HG02588 (cell line): ENCODE results near the gene NEDD4.
A peak's percentile ranks its signal among the peaks of the same experiment; 100 is the strongest.
"Not testable (repeated sequence)": the region's sequence is repeated elsewhere in the genome, so short reads cannot be mapped to it uniquely, and the experiment has no call there.

Experiments used
- ATAC-seq: cut with Tn5 transposase; IDR thresholded peaks from one replicate; pipeline ENCODE4 v1.9.1; 2021; ENCODE audit warnings: mild to moderate bottlenecking, moderate library complexity; ENCODE audit not compliant: unreplicated experiment

Gene NEDD4

DNA sequence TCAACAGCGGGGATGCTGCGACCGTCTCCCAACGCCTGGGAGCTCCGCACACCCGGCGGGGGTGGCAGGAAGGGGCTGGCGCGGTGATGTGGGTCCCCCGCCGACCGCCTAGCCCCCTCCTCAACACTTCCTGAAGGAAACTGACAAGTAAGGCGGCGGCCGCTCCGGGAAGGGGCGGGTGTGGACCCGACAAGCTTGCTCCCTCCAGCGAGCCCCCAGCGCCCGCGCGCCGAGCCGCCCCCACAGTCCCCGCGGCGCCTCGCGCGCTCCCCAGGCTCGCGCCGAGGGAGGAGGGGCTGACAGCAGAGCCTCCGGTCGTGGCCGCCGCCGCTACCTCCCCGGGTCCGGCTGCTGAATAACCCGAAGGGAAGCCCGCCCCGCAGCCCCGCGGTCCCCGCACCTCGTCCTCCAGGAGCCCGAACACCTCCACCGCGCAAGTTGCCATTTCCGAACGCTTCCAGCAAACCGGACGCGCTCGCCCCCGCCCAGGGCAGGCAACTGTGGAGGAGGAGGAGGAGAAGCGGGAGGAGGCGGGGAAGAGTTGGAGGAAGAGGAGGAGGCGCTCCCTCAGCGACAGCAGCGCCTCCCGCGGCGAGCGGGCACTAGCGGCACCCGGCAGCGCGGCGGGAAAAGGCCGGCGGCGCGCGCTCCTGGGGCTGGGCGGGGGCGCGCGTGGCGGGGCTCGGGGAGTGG lies at the start of gene NEDD4:
Gene NEDD4, minus strand, starts transcription at position 502 of the 693 bp plus-strand sequence. Its CDS starts 57 bp downstream, at position 445.
- ATAC-seq, result peak; percentile 91

DNA sequence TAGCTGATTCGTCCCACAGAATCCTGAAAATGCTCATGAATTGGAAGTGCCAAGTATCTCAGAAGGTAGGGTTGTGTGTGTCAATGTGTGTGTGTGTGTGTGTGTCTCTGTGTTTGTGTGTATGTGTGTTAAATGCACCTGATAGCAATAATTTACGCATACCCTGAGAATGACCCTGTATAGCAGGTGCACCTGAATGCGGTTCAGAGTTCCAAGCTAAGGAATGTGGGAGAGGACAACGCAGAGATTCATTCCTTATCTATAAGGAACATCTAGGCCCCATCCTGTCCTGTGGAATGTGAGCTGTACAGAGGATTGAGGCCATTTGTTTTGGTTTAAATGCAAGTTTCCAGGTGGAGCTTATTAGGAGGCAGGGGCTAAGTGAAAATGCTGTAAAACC lies 49.1 kb upstream of the NEDD4 start:
- ATAC-seq, result no peak

DNA sequence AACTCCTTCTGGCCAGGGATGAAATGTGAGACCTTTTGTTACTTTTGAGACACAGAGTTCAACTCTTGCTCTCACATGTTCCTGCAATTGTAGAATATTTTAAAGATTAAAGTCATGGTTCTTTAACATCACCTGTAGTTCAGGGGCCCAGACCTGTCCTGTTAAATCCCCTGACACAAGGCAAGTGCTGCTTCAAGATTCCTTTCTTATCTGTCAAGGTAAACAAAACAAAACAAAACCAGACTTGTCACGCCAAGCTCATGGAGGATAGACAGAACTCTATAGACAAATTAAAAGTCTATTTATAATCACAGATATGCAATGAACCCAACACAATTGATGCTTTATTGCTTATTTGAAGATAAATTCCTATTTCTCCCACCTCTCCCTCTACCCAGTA lies 48.6 kb upstream of the NEDD4 start:
- ATAC-seq, result no peak

DNA sequence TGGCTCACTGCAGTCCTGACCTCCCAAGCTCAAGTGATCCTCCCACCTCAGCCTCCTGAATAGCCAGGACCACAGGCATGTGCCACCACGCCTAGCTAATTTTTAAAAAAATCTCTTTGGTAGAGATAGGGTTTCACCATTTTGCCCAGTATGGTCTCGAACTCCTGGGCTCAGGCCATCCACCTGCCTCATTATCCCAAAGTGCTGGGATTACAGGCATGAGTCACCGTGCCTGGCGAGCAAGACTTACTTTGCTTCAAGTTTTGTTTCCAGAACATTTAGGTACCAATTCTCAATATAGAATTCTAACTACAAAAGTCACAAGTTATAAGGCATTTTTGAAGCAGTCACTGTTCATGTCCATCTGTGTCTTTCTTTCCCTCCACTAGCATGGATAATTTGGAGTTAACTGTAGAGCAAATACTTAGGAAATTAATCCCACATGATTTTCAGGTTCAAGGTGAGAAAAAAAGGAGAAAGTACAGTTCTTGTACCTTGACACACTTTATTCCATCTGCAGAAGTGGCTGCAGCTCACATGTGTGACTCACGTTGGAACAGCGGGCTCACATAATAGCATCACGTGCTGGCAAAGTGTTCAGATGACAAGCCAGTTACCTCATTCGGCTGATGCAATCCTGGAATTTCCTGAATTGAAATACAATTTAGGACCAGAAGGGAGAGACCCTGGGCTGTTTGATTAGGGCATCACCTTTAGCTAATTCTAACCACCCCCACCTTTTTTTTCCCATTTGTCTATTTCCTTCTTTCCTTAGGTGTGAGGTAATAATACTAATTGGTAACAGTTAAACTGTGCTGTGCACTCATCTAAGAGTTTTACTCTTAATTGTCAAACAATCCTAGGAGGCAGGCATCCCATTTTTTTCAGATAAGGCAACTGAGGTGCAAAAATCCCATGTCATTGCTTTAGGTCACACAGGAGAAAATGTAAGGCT lies 46.9 kb upstream of the NEDD4 start:
- ATAC-seq, result no peak

DNA sequence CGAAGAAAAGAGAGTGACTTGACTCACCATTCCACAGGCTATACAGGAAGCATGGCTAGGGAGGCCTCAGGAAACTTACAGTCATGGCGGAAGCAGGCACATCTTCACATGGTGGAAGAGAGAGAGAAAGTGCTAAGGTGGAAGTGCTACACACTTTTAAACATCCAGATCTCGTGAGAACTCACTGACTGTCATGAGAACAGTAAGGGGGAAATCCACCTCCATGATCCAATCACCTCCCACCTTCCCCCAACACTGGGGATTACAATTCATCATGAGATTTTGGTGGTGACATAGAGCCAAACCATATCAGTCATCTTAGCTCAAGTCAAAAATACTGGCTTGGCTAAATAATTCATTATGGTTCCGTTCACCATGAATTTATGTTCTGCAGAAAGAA lies 45.3 kb upstream of the NEDD4 start:
- no peak for ATAC-seq

DNA sequence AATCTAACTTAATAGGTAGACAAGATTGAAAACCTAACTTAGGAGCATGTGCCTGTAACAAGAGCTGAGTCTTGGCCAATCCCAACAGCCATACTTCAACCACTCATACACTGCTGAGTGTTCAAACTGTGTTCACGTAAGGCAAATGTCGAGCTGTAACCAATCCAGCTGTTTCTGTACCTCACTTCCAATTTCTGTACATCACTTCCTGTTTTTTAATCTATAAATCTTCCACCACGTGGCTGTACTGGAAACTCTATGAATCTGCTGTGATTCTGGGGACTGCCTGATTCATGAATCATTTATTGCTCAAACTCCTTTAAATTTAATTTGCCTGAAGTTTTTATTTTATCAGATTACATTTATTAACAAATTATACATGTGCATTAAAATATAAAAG lies 44.6 kb upstream of the NEDD4 start:
- no peak for ATAC-seq

DNA sequence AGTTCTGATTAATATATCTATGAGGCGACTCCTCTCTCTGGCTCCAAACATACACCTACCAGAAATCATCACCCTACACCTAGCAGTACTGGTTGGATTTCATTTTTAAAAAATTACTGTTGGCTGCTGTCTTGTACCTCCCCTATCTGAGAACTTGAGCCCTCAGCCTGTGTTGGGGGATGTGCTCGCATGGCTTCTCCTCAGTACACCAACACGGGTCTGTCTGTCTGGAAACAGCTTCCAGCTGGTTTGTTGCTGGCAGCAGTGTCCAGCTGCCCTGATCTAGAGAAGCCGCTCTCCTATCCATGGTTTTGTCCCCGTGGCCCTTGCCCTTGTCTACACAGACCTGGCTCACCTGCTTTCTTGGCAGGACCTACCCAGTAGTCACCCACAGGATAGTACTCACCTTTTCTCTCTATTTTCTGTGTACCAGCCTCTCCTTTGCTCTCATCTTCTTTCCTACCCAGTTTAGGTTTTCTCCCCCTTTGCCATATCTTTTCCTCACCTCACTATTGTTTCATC lies 43.2 kb upstream of the NEDD4 start:
- ATAC-seq, result no peak

DNA sequence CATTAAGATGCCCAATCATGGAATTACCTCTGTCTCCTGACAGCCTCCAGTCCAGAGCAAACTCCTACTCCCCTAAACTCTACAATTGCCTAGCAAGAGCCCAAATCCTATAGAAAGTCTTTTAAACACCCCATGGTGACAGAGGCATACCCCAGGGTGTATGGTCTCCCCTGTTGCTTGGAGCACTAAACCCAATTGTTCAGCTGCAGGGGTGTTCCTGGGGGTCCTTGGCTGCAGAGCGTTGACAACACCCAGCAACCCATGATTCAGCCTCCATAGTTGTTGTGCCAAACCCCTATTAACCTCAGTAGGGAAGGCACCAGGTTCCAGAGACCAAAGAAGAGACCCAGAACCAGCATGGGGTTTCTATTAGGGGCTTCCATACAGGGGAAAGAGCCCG lies 41.8 kb upstream of the NEDD4 start:
- no peak for ATAC-seq

DNA sequence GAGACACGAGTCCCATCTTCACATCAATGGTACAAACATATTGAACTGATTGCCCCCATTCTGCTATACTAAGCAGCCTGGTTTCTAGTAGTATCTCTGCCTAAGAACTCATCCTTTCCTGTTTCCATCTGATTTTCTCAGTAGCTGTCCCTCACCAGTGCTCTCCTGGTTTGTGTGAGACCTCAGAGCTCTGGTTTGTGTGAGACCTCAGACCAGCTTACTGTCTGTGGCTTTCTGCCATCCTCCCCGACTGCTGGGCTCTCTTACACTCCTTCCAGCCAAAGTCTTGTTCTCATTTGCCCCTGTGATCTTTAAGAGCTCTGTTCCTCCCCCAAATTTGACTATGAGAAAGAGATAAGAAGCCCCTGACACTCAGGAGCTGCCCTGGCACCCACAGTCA lies 41.1 kb upstream of the NEDD4 start:
- no peak for ATAC-seq

DNA sequence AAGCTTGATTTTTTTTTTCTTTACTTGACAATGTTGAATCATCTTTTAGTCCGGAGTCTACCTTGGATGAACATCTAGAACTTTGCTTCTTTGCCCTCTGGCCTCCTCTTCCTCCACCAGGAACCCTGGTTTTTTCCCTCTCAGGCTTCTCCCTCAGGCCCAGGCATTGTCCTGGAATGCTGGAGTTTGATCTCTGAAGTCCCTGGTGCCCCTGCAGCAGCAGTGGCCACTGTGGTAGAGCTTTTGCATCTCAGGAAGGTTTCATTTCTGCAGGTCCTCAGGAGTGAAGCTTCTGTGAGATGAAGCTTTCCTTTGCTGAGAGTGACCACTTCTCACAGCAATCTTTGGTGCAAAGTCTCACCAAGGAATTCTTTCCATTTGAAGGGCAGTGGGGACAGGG lies 39.0 kb upstream of the NEDD4 start:
- no peak for ATAC-seq

DNA sequence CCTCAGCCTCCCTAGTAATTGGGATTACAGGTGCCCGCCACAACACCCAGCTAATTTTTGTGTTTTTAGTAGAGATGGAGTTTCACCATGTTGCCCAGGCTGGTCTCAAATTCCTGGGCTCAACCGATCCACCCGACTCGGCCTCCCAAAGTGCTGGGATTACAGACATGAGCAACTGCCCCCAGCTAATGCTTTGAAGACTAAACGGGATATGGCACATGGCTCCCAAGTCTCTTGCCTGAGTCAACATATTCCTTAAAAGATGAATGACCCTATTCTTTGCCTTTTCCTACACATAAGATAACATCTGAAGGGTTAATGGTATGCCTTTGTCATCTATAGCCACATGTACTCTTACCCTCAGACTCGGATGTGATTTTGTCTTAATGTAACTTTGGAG lies 38.4 kb upstream of the NEDD4 start:
- ATAC-seq, result no peak

DNA sequence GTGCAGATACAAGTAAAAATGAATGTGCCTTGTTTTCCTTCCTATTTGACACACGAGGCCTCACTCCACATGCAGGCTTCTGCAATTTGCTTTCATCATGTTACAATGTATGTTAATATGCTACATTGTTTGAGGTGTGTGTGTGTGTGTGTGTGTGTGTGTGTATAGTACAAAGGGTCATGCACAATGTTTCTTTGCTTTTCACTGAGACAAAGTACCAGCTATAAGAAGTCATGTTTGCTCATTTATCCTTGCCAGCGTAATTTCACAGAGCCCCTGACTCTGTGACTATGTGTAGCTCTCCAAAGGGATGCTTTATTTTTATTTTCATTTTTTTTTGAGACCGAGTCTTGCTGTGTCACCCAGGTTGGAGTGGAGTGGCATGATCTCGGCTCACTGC lies 38.0 kb upstream of the NEDD4 start:
- ATAC-seq, result no peak

DNA sequence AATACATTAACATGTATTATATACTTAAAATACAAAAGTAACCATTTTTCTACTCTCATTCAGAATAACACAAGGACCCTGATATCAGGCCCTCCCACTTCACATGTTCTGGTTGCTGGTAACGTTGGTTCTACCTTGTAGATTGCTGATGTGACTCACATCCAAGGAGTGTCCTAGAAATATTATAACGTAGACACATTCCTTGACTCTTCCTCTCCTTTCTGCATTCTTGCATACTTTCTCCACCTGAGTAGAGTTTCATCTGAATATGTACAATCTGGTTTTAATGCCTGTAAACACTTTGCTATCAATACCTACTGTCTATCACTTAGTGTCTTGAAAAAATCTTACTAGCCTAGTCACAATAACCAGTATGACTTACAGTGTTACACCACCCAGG lies 35.0 kb upstream of the NEDD4 start:
- ATAC-seq, result no peak

DNA sequence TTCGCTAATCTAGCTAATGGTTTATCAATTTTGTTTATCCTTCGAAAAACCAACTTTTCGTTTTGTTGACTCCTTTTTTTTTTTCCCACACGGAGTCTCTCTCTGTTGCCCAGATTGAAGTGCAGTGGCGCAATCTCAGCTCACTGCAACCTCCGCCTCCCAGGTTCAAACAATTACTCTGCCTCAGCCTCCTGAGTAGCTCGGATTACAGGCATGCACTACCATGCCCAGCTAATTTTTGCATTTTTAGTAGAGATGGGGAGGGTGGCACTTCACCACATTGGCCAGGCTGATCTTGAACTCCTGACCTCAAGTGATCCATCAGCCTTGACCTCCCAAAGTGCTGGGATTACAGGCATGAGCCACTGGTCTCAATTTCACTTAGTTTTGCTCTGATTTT lies 29.7 kb upstream of the NEDD4 start:
- ATAC-seq, result not testable (repeated sequence)

DNA sequence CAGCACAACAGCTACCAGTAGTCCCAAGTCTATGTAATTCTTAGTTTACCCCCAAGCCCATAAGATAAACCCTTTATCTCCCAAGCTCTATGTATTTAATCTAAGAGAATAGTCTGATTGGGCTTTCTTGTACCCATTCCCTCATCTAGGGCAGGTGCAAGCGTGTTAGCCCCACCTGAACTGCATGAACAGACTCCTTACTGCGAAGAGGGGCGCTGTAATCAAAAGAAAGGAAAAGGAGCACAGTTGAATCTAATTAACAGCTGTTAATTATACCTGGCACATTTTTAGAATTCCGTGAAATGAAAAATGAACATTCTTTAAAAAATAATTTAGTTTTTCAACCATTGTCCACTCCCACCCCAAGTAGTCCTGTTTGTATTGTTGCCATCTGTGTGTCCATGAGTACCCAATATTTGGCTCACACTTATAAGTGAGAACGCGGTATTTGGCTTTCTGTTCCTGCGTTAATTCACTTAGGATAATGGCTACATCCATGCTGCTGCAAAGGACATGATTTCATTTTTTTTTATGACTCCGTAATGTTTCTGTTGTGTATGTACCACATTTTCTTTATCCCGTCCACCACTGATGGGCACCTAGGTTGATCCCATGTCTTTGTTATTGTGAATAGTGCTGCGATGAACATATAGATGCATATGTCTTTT lies 26.5 kb upstream of the NEDD4 start:
- no peak for ATAC-seq

DNA sequence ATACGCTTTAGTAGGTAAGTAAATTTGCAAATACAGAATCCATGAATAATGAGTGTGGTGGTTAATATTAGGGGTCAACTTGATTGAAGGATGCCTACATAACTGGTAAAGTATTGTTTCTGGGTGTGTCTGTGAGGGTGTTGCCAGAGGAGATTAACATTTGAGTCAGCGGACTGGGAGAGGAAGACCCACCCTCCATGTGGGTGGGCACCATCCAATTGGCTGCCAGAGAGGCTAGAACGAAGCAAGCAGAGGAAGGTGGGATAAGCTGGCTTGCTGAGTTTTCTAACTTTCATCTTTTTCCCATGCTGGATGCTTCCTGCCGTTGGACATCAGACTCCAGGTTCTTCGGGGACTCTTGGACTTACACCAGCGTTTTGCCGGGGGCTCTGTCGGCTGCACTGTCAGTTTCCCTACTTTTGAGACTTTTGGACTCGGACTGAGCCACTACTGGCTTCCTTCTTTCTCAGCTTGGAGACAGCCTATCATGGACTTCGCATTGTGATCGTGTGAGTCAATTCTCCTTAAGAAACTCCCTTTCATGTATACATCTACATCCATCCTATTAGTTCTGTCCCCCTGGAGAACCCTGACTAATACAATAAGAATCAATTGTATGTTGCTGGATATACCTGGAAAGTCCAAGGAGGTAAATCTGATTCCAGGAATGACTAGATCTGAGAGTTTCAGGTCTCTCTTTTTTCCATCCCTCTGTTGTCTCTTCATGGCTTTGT lies 25.8 kb upstream of the NEDD4 start:
- ATAC-seq, result no peak

DNA sequence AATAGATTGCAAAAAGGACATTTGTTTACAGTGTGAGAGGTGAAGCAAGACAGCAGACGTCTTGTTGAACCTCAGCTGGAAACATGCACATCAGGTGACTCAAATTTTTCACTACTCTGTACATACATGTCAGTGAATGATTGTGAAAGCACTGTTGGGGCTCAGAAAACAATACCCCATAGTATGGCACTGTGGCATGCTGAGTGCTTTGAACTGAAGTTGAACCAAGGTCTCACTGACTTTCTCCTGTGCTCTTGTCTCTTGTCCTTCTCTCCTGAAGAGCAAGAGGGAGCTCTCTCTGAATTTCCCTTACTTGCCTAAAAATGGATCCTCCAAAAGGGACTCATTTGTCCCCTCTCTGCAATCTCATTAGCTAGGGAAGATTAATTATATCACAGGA lies 24.5 kb upstream of the NEDD4 start:
- ATAC-seq, result no peak

DNA sequence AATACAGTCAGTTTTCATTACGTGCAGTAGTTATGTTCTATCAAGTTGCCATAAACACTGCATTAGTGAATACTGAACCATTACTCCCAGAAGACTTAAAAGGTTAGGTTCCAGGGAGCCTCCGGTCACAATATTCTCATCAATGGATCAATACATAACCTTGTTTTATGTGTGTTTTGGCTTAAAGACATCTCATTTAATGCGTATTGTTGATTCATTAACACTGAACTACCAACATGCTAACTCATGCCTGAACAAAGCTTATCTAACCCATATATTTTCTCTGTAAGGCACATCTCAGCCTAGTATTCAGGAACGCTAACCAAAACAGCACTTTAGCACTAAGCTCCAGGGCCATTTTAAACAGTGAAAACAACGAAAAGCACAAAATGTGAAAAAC lies 24.1 kb upstream of the NEDD4 start:
- no peak for ATAC-seq

DNA sequence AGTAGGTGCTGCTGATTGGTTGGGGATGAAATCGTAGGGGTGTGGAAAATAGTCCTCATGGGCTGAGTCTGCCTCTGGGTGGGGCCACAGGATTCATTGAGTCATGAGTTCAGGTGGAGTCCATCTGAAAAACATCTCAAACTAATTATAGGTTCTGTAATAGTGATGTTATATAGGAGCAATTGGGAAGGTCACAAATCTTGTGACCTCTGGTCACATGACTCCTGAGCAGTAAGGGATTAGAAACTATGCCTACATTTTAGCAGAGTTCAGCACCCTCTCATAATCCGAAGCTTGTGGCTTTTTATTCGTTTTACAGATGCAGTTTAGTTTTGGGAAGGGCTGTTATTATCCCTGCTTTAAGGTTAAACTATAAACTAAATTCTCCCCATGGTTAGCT lies 22.9 kb upstream of the NEDD4 start:
- ATAC-seq, result no peak

DNA sequence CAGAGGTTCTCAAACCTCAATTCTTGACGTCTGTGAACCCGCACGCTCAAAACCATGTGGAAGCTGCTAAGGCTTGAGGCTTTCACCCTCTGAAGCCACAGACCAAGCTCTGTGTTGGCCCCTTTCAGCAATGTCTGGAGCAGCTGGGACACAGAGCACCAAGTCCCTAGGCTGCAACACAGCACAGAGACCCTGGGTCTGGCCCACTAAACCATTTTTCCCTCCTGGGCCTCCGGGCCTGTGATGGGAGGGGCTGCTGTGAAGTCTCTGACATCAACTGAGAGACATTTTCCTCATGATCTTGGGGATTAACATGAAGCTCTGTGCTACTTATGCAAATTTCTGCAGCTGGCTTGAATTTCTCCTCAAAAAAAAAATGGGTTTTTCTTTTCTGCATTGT lies 21.3 kb upstream of the NEDD4 start:
- no peak for ATAC-seq

DNA sequence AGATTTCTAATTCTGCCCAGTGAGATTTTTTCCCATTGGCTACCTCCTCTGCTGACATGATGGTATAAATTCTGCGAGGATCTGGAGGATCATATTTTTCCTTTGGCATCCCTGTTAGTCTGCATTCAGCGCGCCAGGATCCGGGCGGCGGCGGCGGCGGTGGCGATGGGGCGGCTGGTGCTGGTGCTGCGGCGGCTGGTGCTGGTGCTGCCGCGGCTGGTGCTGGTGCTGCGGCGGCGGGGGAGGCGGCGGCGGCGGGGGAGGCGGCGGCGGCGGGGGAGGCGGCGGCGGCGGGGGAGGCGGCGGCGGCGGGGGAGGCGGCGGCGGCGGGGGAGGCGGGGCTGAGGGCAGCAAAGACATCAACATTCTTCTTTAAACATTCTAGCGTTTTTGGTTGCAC lies 13.6 kb upstream of the NEDD4 start:
- not testable (repeated sequence) for ATAC-seq
